GM21367 (cell line): ENCODE results near the gene GHRH.

Source experiments
- ATAC-seq: cut with Tn5 transposase; IDR thresholded peaks from one replicate; pipeline ENCODE4 v1.9.1; 2021; ENCODE audit not compliant: unreplicated experiment

The GHRH gene

GRCh38 chr20:37261714-37262113 is at the start of gene GHRH:
TSS of gene GHRH (minus strand) at chr20:37261814. CDS start at chr20:37256889, 4,925 bp downstream.
- ATAC-seq: no peak

- no peak for ATAC-seq
Observed at GRCh38 chr20:37310951-37311350, 49.3 kb upstream of the GHRH start.

GRCh38 chr20:37309936-37310590 is 48.4 kb upstream of the GHRH start:
- no peak for ATAC-seq

GRCh38 chr20:37309290-37309689 is 47.7 kb upstream of the GHRH start:
- no peak for ATAC-seq

GRCh38 chr20:37308086-37309050 is 46.8 kb upstream of the GHRH start:
- ATAC-seq: peak; percentile 72

- ATAC-seq: no peak
Observed at GRCh38 chr20:37305839-37306238, 44.2 kb upstream of the GHRH start.

GRCh38 chr20:37305079-37305478 is 43.5 kb upstream of the GHRH start:
- ATAC-seq: no peak

- ATAC-seq: no peak
Observed at GRCh38 chr20:37303637-37304036, 42.0 kb upstream of the GHRH start.

- ATAC-seq: no peak
Observed at GRCh38 chr20:37302981-37303380, 41.4 kb upstream of the GHRH start.

GRCh38 chr20:37301558-37301957 is 39.9 kb upstream of the GHRH start:
- ATAC-seq: no peak

GRCh38 chr20:37301120-37301519 is 39.5 kb upstream of the GHRH start:
- no peak for ATAC-seq

- no peak for ATAC-seq
Observed at GRCh38 chr20:37299718-37300528, 38.3 kb upstream of the GHRH start.

GRCh38 chr20:37298190-37298939 is 36.8 kb upstream of the GHRH start:
- ATAC-seq: peak; percentile 52

GRCh38 chr20:37297066-37297736 is 35.6 kb upstream of the GHRH start:
- no peak for ATAC-seq

- no peak for ATAC-seq
Observed at GRCh38 chr20:37296371-37296770, 34.8 kb upstream of the GHRH start.

GRCh38 chr20:37295595-37295994 is 34.0 kb upstream of the GHRH start:
- no peak for ATAC-seq

- no peak for ATAC-seq
Observed at GRCh38 chr20:37295001-37295400, 33.4 kb upstream of the GHRH start.

- no peak for ATAC-seq
Observed at GRCh38 chr20:37294262-37294981, 32.8 kb upstream of the GHRH start.

- no peak for ATAC-seq
Observed at GRCh38 chr20:37293301-37293943, 31.8 kb upstream of the GHRH start.
